C4-2B (cell line): ENCODE measurements around the gene PMM1.

ENCODE experiments used
- H3K27ac ChIP-seq: fragments of 450-650 bp; 2 replicates; pipeline ENCODE4 v1.5.1; 2017
- ZFX ChIP-seq: fragments of 450-650 bp; IDR thresholded peaks from 2 replicates; pipeline ENCODE4 v1.6.1; 2017
- TF ChIP-seq, protein P1 (sequence below): fragments of 450-650 bp; conservative IDR thresholded peaks from 2 replicates; pipeline ENCODE4 v1.5.1; 2017; ENCODE audit warnings: mild to moderate bottlenecking

Gene PMM1

DNA sequence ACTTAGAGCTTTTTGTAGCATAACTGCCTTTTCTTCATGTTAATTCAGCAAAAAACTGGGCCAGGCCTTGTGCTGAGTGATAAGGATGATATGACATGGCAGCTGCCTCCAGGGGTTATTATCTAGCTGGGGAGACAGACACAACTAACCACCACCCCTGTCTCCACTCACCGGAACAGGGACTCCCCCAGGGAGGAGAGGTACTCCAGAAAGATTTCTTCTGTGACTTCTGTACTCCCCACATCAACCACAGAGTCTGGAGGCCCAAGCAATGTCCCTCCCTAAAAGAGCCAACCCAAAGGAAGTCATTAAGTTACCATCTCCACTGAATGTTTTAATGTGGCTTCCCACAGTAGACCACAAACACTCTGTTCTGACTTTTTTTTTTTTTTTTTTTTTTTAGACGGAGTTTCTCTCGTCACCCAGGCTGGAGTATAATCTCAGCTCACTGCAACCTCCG lies 14.3 kb upstream of the PMM1 start:
- no peak overlapping the region for H3K27ac ChIP-seq
- no peak for TF ChIP-seq ZFX
- TF ChIP-seq, protein P1, sequence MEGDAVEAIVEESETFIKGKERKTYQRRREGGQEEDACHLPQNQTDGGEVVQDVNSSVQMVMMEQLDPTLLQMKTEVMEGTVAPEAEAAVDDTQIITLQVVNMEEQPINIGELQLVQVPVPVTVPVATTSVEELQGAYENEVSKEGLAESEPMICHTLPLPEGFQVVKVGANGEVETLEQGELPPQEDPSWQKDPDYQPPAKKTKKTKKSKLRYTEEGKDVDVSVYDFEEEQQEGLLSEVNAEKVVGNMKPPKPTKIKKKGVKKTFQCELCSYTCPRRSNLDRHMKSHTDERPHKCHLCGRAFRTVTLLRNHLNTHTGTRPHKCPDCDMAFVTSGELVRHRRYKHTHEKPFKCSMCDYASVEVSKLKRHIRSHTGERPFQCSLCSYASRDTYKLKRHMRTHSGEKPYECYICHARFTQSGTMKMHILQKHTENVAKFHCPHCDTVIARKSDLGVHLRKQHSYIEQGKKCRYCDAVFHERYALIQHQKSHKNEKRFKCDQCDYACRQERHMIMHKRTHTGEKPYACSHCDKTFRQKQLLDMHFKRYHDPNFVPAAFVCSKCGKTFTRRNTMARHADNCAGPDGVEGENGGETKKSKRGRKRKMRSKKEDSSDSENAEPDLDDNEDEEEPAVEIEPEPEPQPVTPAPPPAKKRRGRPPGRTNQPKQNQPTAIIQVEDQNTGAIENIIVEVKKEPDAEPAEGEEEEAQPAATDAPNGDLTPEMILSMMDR, result no peak

DNA sequence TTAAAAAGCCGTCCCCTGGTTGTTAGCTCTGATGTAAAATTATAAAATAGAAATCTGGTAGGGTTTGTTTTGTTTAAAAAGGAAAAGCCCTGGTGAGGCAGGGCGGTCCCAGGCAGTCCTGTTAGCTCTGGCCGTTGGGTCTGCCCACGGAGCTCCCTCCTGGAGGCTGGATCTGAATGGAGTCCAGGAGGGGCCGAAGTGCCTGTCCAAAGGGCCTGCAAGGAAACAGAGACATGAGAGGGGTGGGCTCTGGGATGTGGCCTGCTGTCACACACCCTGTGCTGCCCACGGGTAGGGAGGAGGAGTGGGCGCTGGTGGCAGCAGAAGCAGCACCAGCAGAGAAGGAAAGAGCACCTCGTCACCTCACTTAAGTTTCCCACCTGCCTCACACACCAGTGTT lies 11.3 kb upstream of the PMM1 start:
- H3K27ac ChIP-seq, result no peak overlapping the region

DNA sequence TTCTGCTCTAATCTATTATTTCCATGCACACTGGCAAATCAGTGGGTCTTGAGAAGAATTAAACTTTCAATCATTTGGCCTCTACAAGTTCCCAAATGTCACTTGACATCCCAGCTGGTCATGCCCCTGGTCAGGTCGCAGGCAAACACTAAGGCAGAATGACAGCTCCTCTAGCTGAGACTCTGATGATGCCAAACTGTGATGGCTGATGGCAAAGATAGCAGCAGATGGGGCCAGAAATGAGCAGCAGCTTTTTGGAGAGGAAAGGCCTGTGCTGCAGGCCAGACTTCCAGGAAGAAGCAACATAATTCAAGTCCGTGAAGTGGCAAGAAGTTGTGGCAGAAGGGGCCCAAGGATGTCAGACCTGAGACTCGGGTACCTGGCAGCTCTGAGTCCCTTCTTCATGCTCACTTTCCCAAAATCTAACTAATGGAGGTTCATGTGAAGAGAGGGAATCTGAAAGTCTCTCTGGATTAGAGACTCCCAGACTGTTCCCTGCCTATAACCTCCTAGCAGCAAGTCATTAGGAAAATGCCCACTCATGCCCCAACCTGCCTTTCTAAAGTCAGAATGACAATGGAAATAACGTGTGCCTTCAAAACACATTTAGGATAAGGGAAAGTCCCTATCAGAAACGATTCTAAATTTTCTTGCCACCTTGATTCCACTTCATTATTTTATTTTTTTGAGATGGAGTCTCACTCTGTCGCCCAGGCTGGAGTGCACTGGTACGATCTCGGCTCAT lies 9.4 kb upstream of the PMM1 start:
- TF ChIP-seq, protein P1, result no peak
- no peak for TF ChIP-seq ZFX
- no peak overlapping the region for H3K27ac ChIP-seq

More for the DNA sequence above, 11.3 kb upstream of the PMM1 start:
- TF ChIP-seq, protein P1, result no peak
- no peak for TF ChIP-seq ZFX

DNA sequence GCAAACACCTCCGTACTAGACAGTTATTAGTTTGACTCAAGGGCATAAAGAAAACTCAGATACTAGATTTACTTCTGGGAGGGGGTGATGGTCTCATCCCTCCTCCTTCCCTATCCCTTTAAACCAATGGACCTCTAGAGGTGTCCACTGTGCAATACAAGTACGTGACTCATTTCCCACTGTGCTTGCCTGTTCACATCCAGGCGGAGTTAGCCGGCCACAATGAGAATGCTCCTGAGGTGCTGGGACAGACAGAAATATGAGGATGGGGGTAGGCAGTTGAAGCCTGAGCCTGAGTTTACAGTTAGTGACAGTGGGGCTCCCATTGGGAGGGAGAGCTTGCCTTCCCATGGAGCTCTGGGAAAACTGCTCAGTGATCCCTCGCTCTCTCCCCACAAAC lies 8.4 kb upstream of the PMM1 start:
- no peak overlapping the region for H3K27ac ChIP-seq
- no peak for TF ChIP-seq ZFX
- TF ChIP-seq, protein P1, result no peak

DNA sequence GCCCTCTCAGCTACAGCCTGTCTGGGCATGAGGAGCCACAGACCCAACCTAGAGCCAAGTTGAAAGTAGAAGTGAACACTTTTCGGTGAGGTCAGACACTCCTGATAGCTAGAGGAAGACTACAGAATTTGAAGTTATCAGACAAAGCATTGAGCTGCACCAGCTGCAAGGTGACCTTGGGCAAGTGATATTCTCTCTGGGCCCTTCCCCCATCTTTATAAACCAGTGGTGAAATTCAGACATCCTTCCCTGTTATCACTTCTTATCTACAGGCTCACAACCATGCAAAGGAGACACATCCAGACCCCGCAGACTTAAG lies 8.0 kb upstream of the PMM1 start:
- no peak overlapping the region for H3K27ac ChIP-seq
- TF ChIP-seq, protein P1, result no peak; the same call in 1 of the 2 replicates
- no peak for TF ChIP-seq ZFX

DNA sequence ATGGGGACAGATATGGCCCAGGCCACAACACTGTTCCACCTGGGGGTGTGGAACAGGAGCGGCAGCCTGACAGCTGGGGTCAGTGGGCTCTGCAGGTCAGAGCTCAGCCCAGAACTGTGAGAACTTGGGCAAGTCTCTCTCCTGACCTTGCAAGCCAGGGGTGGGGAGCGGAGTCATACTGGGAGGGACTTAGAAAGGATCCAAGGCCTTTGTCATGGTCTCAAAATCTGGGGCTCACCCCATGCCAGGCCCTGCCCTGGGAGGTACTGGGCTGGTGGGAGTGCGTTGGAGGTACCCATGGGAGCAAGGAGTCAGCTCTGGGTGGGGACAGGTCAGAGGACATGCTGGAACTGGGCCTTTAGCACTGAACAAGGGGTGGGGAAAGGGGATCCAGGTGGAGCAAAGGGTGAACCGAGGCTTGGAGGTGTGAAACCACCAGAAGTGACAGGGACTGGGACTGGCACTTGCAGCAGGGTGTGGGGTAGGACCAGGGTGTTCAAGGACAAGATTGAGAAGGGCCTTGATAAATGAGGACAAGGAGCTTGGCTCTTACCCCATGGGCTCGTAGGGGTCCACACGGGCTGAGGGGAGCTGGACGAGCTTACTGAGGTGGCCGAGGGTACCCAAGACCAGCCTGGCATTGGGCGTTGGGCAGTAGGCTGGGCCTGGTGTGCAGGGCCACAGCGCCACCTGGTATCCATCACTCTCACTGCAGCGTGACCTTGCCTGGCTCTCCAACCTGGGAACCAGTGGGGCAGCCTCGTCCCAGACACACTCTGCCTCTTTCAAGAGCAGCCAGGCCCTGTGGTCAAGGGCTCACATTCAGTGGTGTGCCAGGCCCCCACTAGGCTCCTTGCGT lies 7.4 kb upstream of the PMM1 start:
- H3K27ac ChIP-seq, result no peak overlapping the region

More for the DNA sequence above, 7.4 kb upstream of the PMM1 start:
- no peak for TF ChIP-seq ZFX
- TF ChIP-seq, protein P1, result no peak; the same call in 1 of the 2 replicates
